Mesothelial cell of epicardium (in vitro differentiated cells): ENCODE measurements around the gene TCF15. TPM values are rescaled to one million over a fixed set of nuclear protein-coding genes. Genes with fewer than 3 reads are reported as not detected.

Source experiments
- DNase-seq, 2 experiments: peaks; one replicate each; pipeline ENCODE4 v3.0.0; 2021; ENCODE audit warnings: low spot score in 2 of 2; ENCODE audit not compliant: unreplicated experiment in 2 of 2
- H3K27ac Mint-ChIP-seq: 2 replicates; pipeline ENCODE4 v1.8.0; 2021; ENCODE audit warnings: mixed read lengths
- H3K27me3 Mint-ChIP-seq: 2 replicates; pipeline ENCODE4 v1.8.0; 2021; ENCODE audit warnings: low read depth, mixed read lengths
- H3K36me3 Mint-ChIP-seq: 2 replicates; pipeline ENCODE4 v1.8.0; 2021; ENCODE audit warnings: mixed read lengths
- H3K4me1 Mint-ChIP-seq: 2 replicates; pipeline ENCODE4 v1.8.0; 2021; ENCODE audit warnings: mixed read lengths
- H3K4me3 Mint-ChIP-seq: 2 replicates; pipeline ENCODE4 v1.8.0; 2021; ENCODE audit warnings: mild to moderate bottlenecking, moderate library complexity, mixed read lengths
- H3K9me3 Mint-ChIP-seq: 2 replicates; pipeline ENCODE4 v1.8.0; 2021; ENCODE audit warnings: mixed read lengths
- total RNA-seq: library from RNA; stranded (reverse); gene quantifications from 3 replicates; pipeline ENCODE4 v1.2.1, GENCODE V29; 2021
- TF ChIP-seq, protein P1 (sequence below): fragments of 200-600 bp; sonication (generic); IDR thresholded peaks from one replicate; pipeline ENCODE4 v1.5.0; 2021; ENCODE audit warnings: antibody characterized with exemption; ENCODE audit not compliant: unreplicated experiment

The TCF15 gene
- total RNA-seq, 1 donor from 2014 or later, result 0.74 TPM

DNA sequence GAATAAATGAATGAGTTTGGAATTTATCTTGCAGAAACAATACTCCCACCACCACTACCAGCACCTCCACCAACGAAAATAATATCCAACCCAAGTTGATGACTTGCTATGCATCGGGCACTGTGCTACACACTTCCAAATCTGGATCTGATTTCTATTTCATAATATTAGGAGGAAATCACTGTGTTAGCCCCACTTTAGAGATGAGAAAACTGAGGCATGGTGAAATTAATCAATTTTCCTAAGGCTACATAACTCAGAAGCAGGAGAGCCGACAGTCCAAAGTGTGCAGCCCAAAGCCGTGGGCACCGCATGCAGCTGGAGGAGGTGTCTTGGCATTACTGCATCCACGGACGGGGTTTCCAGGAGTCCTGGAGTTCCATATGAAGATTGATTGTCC, 17.6 kb downstream of the TCF15 start:
- Mint-ChIP-seq H3K27ac (no peak overlapping the region), H3K36me3 (no peaks in the 10 kb centered on the region), H3K4me3 (no peak overlapping the region), H3K9me3 (no peaks in the 10 kb centered on the region), H3K27me3 (peaks cover 13% of the 10 kb centered on the region), H3K4me1 (peaks cover 2% of the 10 kb centered on the region)
- no peak for DNase-seq
- TF ChIP-seq, protein P1, sequence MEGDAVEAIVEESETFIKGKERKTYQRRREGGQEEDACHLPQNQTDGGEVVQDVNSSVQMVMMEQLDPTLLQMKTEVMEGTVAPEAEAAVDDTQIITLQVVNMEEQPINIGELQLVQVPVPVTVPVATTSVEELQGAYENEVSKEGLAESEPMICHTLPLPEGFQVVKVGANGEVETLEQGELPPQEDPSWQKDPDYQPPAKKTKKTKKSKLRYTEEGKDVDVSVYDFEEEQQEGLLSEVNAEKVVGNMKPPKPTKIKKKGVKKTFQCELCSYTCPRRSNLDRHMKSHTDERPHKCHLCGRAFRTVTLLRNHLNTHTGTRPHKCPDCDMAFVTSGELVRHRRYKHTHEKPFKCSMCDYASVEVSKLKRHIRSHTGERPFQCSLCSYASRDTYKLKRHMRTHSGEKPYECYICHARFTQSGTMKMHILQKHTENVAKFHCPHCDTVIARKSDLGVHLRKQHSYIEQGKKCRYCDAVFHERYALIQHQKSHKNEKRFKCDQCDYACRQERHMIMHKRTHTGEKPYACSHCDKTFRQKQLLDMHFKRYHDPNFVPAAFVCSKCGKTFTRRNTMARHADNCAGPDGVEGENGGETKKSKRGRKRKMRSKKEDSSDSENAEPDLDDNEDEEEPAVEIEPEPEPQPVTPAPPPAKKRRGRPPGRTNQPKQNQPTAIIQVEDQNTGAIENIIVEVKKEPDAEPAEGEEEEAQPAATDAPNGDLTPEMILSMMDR, result no peak

DNA sequence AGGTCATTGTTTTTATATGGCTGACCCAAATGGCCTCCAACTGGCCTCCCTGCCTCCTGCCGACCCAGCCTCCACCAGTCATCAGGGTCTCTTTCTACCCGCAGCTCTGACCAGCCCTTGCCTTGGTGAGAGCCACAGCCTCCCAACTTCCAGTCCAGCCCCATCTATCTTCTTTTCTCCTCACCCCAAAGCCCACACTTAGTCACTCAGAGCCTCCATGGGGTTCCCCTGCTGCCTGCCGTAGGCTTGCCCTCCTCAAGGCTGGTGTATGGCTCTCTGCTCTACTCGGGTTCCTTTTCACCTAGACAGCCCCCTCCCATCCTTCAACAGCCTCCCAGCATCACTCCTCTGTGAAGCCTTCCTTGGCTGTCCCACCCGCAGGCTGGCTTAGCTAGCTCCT, 18.2 kb downstream of the TCF15 start:
- peaks cover 2% of the 10 kb centered on the region for H3K4me1 Mint-ChIP-seq
- no peak for DNase-seq
- H3K36me3 Mint-ChIP-seq, result no peaks in the 10 kb centered on the region
- no peak overlapping the region for H3K4me3 Mint-ChIP-seq
- H3K9me3 Mint-ChIP-seq, result no peaks in the 10 kb centered on the region
- H3K27ac Mint-ChIP-seq, result no peak overlapping the region
- TF ChIP-seq, protein P1, result no peak
- H3K27me3 Mint-ChIP-seq, result peaks cover 13% of the 10 kb centered on the region

DNA sequence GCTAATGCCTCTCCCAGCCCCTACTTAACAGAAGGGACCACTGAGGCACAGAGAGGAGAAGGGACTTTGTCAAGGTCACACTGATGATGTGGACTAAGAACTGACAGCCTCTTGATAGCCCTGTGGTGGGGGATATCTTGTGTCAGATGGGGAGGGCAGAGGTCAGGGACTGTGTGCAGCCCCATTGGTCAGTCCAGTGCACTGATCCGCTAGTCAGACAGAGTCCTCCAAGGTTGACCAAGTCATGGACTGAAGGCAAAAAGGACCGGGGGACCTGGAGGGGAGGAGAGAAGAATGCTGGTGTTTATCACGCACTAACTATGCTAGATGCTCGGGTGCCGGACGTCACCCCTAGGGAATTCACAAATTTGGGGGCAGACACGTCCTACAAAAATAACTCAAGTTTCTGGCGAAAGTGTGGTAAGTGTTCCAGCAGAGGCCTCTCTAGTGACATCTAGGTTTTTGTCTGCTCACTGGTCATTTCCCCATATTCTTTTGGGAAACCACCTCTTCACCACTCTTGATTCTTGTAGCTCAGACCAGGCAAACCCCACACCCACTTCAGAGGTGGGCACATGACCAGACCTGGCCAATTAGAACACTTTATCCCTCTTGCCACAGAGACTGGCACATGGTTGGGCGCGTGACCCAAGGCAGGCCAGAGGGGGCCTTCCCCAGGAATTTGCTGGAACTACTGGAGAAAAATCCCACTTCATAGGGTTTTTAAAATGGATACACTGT, 21.0 kb downstream of the TCF15 start:
- Mint-ChIP-seq H3K27me3 (peaks cover 15% of the 10 kb centered on the region), H3K27ac (no peak overlapping the region), H3K9me3 (no peaks in the 10 kb centered on the region), H3K4me1 (no peaks in the 10 kb centered on the region), H3K4me3 (no peak overlapping the region), H3K36me3 (no peaks in the 10 kb centered on the region)
- DNase-seq, result no peak
- TF ChIP-seq, protein P1, result no peak

DNA sequence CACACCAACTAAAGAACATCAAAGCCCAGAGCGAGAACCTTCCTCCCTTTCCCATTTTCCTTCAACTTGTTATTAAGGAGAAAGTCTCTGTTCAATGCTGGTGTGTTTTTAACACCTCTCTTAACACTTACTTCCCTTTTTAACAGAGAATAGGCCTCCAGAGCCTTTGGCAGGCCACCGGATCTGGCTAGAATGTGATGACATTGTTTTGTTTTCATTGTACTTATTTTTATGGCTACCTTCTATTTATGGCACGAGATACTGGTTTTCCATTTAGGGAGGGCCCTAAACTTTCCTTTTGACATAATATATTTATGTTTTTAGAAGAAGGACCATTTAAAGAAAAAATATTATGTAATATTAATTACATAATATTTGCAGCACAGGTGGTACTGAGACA, 21.6 kb downstream of the TCF15 start:
- no peaks in the 10 kb centered on the region for H3K4me1 Mint-ChIP-seq
- H3K27me3 Mint-ChIP-seq, result peaks cover 15% of the 10 kb centered on the region
- H3K27ac Mint-ChIP-seq, result no peak overlapping the region
- H3K36me3 Mint-ChIP-seq, result no peaks in the 10 kb centered on the region
- TF ChIP-seq, protein P1, result no peak
- no peak overlapping the region for H3K4me3 Mint-ChIP-seq
- DNase-seq, result no peak
- H3K9me3 Mint-ChIP-seq, result no peaks in the 10 kb centered on the region

DNA sequence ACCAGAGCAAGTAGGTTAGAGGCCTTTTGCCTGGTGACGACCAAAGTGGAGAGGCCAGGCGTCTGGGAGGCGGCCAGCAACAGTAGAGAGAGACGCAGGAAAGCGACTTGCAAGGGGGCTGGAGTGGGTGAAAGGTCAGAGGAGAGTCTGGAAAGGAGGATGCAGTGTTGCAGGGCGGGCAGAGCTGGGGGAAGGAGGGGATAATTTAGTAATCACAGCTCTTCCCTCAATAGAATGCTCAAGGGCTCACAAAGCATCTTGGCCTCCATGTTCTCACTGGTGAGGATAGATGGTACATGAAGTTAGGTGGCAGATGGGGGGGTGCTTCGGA, 25.2 kb downstream of the TCF15 start:
- TF ChIP-seq, protein P1, result no peak
- no peaks in the 10 kb centered on the region for H3K9me3 Mint-ChIP-seq
- no peak for DNase-seq
- H3K4me3 Mint-ChIP-seq, result no peak overlapping the region
- H3K27ac Mint-ChIP-seq, result no peak overlapping the region
- no peaks in the 10 kb centered on the region for H3K4me1 Mint-ChIP-seq
- H3K27me3 Mint-ChIP-seq, result peaks cover 6% of the 10 kb centered on the region
- no peaks in the 10 kb centered on the region for H3K36me3 Mint-ChIP-seq
